Endothelial cell of umbilical vein (primary cell): Measurements from ENCODE around the gene DGAT2L6. TPM values are rescaled to one million over a fixed set of nuclear protein-coding genes. Genes with fewer than 3 reads are reported as not detected.

Experiments used
- BruUV-seq: library from RNA; stranded (reverse); fragments of 400-500 nt; replicated peaks from 2 replicates; lab custom pipeline; 2021; lab: Mats Ljungman, UMichigan
- CTCF ChIA-PET: fragments of 300-600, 350-600 bp; sonication (Branson Sonifier 250); formaldehyde crosslinking; loops from one replicate; lab custom pipeline; 2021; ENCODE audit warnings: antibody characterized with exemption, inconsistent platforms; lab: Charles Lee
- POLR2A ChIA-PET: fragments of 300-600, 350-600 bp; sonication (Branson Sonifier 250); formaldehyde crosslinking; loops from one replicate; lab custom pipeline; 2021; ENCODE audit warnings: antibody characterized with exemption, inconsistent platforms; lab: Charles Lee
- DNase-seq: peaks from one replicate; pipeline ENCODE4 v3.0.0-alpha.2; 2011; ENCODE audit warnings: low read depth, low spot score
- FAIRE-seq: peaks from 2 replicates; lab custom pipeline; 2011; peaks lifted over from hg19 to GRCh38; lab: Jason Lieb, UNC
- H2AFZ ChIP-seq: 2 replicates; pipeline ENCODE4 v1.6.0; 2012; ENCODE audit warnings: low read depth, low read length, control low read depth, inconsistent platforms
- H3K27ac ChIP-seq: 2 replicates; pipeline ENCODE4 v1.5.1; 2011; ENCODE audit warnings: low read depth, mild to moderate bottlenecking, control low read depth, low read length, moderate library complexity; ENCODE audit not compliant: insufficient read depth
- H3K27me3 ChIP-seq, 2 experiments: 2 replicates each; pipeline versions ENCODE4 v1.6.0 to v1.6.1; 2011; ENCODE audit warnings: low read length in 2 of 2, mixed read lengths in 1 of 2; ENCODE audit not compliant: control insufficient read depth in 2 of 2, insufficient read depth in 2 of 2
- H3K36me3 ChIP-seq, 2 experiments: 2 replicates in 1 of 2; 3 replicates in 1 of 2; pipeline ENCODE4 v1.5.1; 2011; ENCODE audit warnings: low read length in 2 of 2, mild to moderate bottlenecking in 1 of 2, moderate library complexity in 1 of 2; ENCODE audit not compliant: control insufficient read depth in 2 of 2, insufficient read depth in 2 of 2; ENCODE audit errors: extremely low read depth in 1 of 2
- H3K4me1 ChIP-seq: 3 replicates; pipeline ENCODE4 v1.5.1; 2011; ENCODE audit warnings: mild to moderate bottlenecking, low read length; ENCODE audit not compliant: control insufficient read depth, insufficient read depth; ENCODE audit errors: extremely low read depth
- H3K4me2 ChIP-seq: 2 replicates; pipeline ENCODE4 v1.6.1; 2011; ENCODE audit warnings: low read length, control low read depth, mixed read lengths; ENCODE audit not compliant: insufficient read depth
- H3K4me3 ChIP-seq, 3 experiments: fragments of 200-600 bp in 1 of 3; sonication (generic), shearing (Covaris generic) in 1 of 3; replicated peaks in 1 of 3; 2 replicates each; pipeline ENCODE4 v1.5.1; 2011 to 2016; ENCODE audit warnings: control low read depth in 3 of 3, low read length in 3 of 3, mild to moderate bottlenecking in 2 of 3, inconsistent platforms in 1 of 3, low read depth in 1 of 3, moderate library complexity in 1 of 3; ENCODE audit not compliant: insufficient read depth in 1 of 3
- H3K79me2 ChIP-seq: 2 replicates; pipeline ENCODE4 v1.6.0; 2012; ENCODE audit warnings: low read length, inconsistent platforms; ENCODE audit not compliant: control insufficient read depth, insufficient read depth
- H3K9ac ChIP-seq: replicated peaks from 2 replicates; pipeline ENCODE3; 2011; ENCODE audit warnings: low read length, control low read depth; ENCODE audit not compliant: insufficient read depth; ENCODE audit errors: extremely low read depth
- H3K9me1 ChIP-seq: replicated peaks from 3 replicates; pipeline ENCODE4 v1.6.0; 2011; ENCODE audit warnings: mild to moderate bottlenecking, low read length; ENCODE audit not compliant: control insufficient read depth, insufficient read depth; ENCODE audit errors: extremely low read depth
- H3K9me3 ChIP-seq: replicated peaks from 2 replicates; pipeline ENCODE4 v1.5.1; 2012; ENCODE audit warnings: low read length, inconsistent platforms; ENCODE audit not compliant: control insufficient read depth, insufficient read depth
- H4K20me1 ChIP-seq: replicated peaks from 2 replicates; pipeline ENCODE3; 2011; ENCODE audit warnings: mild to moderate bottlenecking, low read length; ENCODE audit not compliant: control insufficient read depth, insufficient read depth; ENCODE audit errors: extremely low read depth
- CTCF ChIP-seq, 2 donors: IDR thresholded peaks; 1 replicate in 1 of 2; 2 replicates in 1 of 2; pipeline ENCODE4 v1.5.1; 2011; ENCODE audit warnings: low read length in 2 of 2, mild to moderate bottlenecking in 2 of 2, moderate library complexity in 2 of 2, control low read depth in 1 of 2, inconsistent platforms in 1 of 2, low read depth in 1 of 2; ENCODE audit not compliant: insufficient read depth in 1 of 2; ENCODE audit errors: extremely low read depth in 1 of 2
- GATA2 ChIP-seq: IDR thresholded peaks from 2 replicates; pipeline ENCODE4 v1.7.0; 2011; ENCODE audit warnings: low read depth, mild to moderate bottlenecking, moderate library complexity, mixed read lengths, low read length; ENCODE audit not compliant: insufficient read length, insufficient read depth
- MYC ChIP-seq: IDR thresholded peaks from one replicate; pipeline ENCODE4 v1.6.1; 2011; ENCODE audit warnings: mild to moderate bottlenecking, low read depth, low read length
- POLR2A ChIP-seq: IDR thresholded peaks from 2 replicates; pipeline ENCODE4 v1.6.1; 2012; ENCODE audit warnings: low read depth, mild to moderate bottlenecking, control low read depth, low read length
- POLR2AphosphoS5 ChIP-seq: IDR thresholded peaks from 2 replicates; pipeline ENCODE4 v1.6.1; 2012; ENCODE audit warnings: low read depth, mild to moderate bottlenecking, control low read depth, low read length, moderate library complexity; ENCODE audit not compliant: insufficient read depth
- dilution Hi-C: fragments of 300-500 bp; cut with MboI; formaldehyde crosslinking; loops from one replicate; pipeline ENCODE4 v1.15.0; 2019; ENCODE audit warnings: low sequenced_read_pairs; ENCODE audit not compliant: extremely low pct_ligation_motif_present
- intact Hi-C: fragments of 100-400 bp; cut with micrococcal nuclease; formaldehyde crosslinking; loops from one replicate; pipeline ENCODE4 v1.10.0; 2022
- polyA plus RNA-seq, 4 experiments: library from polyadenylated mRNA; depleted of rRNA in 3 of 4; stranded (reverse) in 3 of 4; unstranded in 1 of 4; fragments of >200 nt; gene quantifications; 2 replicates each; pipeline versions ENCODE4 v1.2.1 to v1.2.3, GENCODE V29; 2011 to 2012; ENCODE audit warnings: missing spikeins in 1 of 4
- total RNA-seq: library from RNA; stranded (reverse); gene quantifications from 2 replicates; pipeline ENCODE4 v1.2.3, GENCODE V29; 2021

The DGAT2L6 gene
- total and polyA plus RNA-seq, 2 donors (not counting 3 experiments of a cell fraction or from before 2014, with no cell fraction given): not detected

GRCh38 chrX:70244881-70245280 lies 67.6 kb downstream of the DGAT2L6 start:
- no peak overlapping the region for H3K4me2 ChIP-seq
- no peaks in the 10 kb centered on the region for H3K36me3 ChIP-seq
- H3K9ac ChIP-seq: no peak overlapping the region
- no peak overlapping the region for H2AFZ ChIP-seq
- FAIRE-seq (no peak), DNase-seq (no peak)
- H3K4me3 ChIP-seq: no peak overlapping the region
- no peaks in the 10 kb centered on the region for H3K79me2 ChIP-seq
- ChIA-PET CTCF (no interaction called here), POLR2A (no interaction called here)
- no peaks in the 10 kb centered on the region for H4K20me1 ChIP-seq
- H3K9me1 ChIP-seq: no peaks in the 10 kb centered on the region
- H3K4me1 ChIP-seq: no peaks in the 10 kb centered on the region
- no TSS peak for BruUV-seq
- no peak overlapping the region for H3K27ac ChIP-seq
- dilution Hi-C loops (no loop called here), intact Hi-C loops (no loop called here)
- TF ChIP-seq CTCF (IDR thresholded peaks at IDR 0.05; ENCODE audit: extremely low read depth in 1 of 2, insufficient read depth in 1 of 2, low read depth in 1 of 2, low read length in 2 of 2) (no peak), POLR2AphosphoS5 (no peak)
- no peaks in the 10 kb centered on the region for H3K9me3 ChIP-seq
- no peaks in the 10 kb centered on the region for H3K27me3 ChIP-seq

GRCh38 chrX:70247252-70247651 lies 70.0 kb downstream of the DGAT2L6 start:
- Histone ChIP-seq H3K9me1 (no peaks in the 10 kb centered on the region), H3K4me2 (no peak overlapping the region), H3K9me3 (no peaks in the 10 kb centered on the region), H3K9ac (no peak overlapping the region), H3K27ac (no peak overlapping the region), H3K36me3 (no peaks in the 10 kb centered on the region), H3K4me1 (no peaks in the 10 kb centered on the region), H3K27me3 (no peaks in the 10 kb centered on the region), H4K20me1 (no peaks in the 10 kb centered on the region), H3K79me2 (no peaks in the 10 kb centered on the region), H3K4me3 (no peak overlapping the region), H2AFZ (no peak overlapping the region)
- intact Hi-C loops: no loop called here
- POLR2A ChIA-PET: no interaction called here
- no peak for TF ChIP-seq GATA2
- TF ChIP-seq POLR2AphosphoS5: no peak
- no peak for TF ChIP-seq POLR2A
- no peak for TF ChIP-seq MYC
- TF ChIP-seq CTCF (IDR thresholded peaks at IDR 0.05; ENCODE audit: extremely low read depth in 1 of 2, insufficient read depth in 1 of 2, low read depth in 1 of 2, low read length in 2 of 2): no peak
- DNase-seq (no peak), FAIRE-seq (no peak)
- dilution Hi-C loops: no loop called here
- CTCF ChIA-PET: no interaction called here
- BruUV-seq: no TSS peak
